CD4-positive, alpha-beta memory T cell (primary cell): ENCODE results near the gene PGLYRP3. TPM values are rescaled to one million over a fixed set of nuclear protein-coding genes. Genes with fewer than 3 reads are reported as not detected.
"Not testable (repeated sequence)": the region's sequence is repeated elsewhere in the genome, so short reads cannot be mapped to it uniquely, and the experiment has no call there.

Source experiments
- CTCF ChIA-PET: fragments of 350-600 bp; sonication (Branson Sonifier 250); formaldehyde crosslinking; loops from one replicate; lab custom pipeline; 2021; ENCODE audit warnings: inconsistent platforms; ENCODE audit not compliant: partially characterized antibody; lab: Charles Lee
- POLR2A ChIA-PET: fragments of 350-600 bp; sonication (Branson Sonifier 250); formaldehyde crosslinking; loops from one replicate; lab custom pipeline; 2021; ENCODE audit not compliant: partially characterized antibody; lab: Charles Lee
- DNase-seq, 5 donors: peaks; one replicate each; pipeline versions ENCODE4 v3.0.0 to v3.0.0-alpha.2; 2020 to 2022; ENCODE audit warnings: mixed read lengths in 1 of 5
- H3K27ac ChIP-seq: one replicate; pipeline ENCODE4 v1.7.0; 2013; ENCODE audit warnings: low read depth, low read length
- H3K27me3 ChIP-seq: 2 replicates; pipeline ENCODE4 v1.7.0; 2013; ENCODE audit warnings: mild to moderate bottlenecking, low read length, moderate library complexity; ENCODE audit not compliant: insufficient read depth
- H3K36me3 ChIP-seq: 2 replicates; pipeline ENCODE4 v1.7.0; 2013; ENCODE audit warnings: mild to moderate bottlenecking, low read length, moderate library complexity; ENCODE audit not compliant: insufficient read depth
- H3K4me1 ChIP-seq: 2 replicates; pipeline ENCODE4 v1.7.0; 2013; ENCODE audit warnings: mild to moderate bottlenecking, low read length, moderate library complexity; ENCODE audit not compliant: insufficient read depth
- H3K4me3 ChIP-seq, 2 donors: one replicate each; pipeline ENCODE4 v1.7.0; 2013; ENCODE audit warnings: low read length in 2 of 2, mild to moderate bottlenecking in 1 of 2
- H3K9me3 ChIP-seq, 2 donors: one replicate each; pipeline ENCODE4 v1.7.0; 2013; ENCODE audit warnings: low read length in 2 of 2, control low read depth in 1 of 2; ENCODE audit not compliant: control insufficient read depth in 1 of 2
- H3K27ac Mint-ChIP-seq, 7 donors: one replicate each; pipeline ENCODE4 v1.8.0; 2020 to 2021; ENCODE audit warnings: mixed read lengths in 7 of 7, mild to moderate bottlenecking in 6 of 7, inconsistent platforms in 3 of 7, moderate library complexity in 3 of 7
- H3K27me3 Mint-ChIP-seq, 2 donors: one replicate each; pipeline ENCODE4 v1.8.0; 2020 to 2021; ENCODE audit warnings: mixed read lengths in 2 of 2
- H3K36me3 Mint-ChIP-seq, 2 donors: one replicate each; pipeline ENCODE4 v1.8.0; 2020 to 2021; ENCODE audit warnings: mixed read lengths in 2 of 2, inconsistent platforms in 1 of 2, mild to moderate bottlenecking in 1 of 2
- H3K4me1 Mint-ChIP-seq, 4 donors: one replicate each; pipeline ENCODE4 v1.8.0; 2020 to 2021; ENCODE audit warnings: mixed read lengths in 4 of 4, mild to moderate bottlenecking in 1 of 4
- H3K4me3 Mint-ChIP-seq, 8 donors: one replicate each; pipeline ENCODE4 v1.8.0; 2020 to 2021; ENCODE audit warnings: mixed read lengths in 8 of 8, mild to moderate bottlenecking in 7 of 8, moderate library complexity in 6 of 8, inconsistent platforms in 3 of 8
- H3K9me3 Mint-ChIP-seq, 8 donors: one replicate each; pipeline ENCODE4 v1.8.0; 2020 to 2021; ENCODE audit warnings: mixed read lengths in 8 of 8, mild to moderate bottlenecking in 5 of 8, inconsistent platforms in 3 of 8, moderate library complexity in 1 of 8
- intact Hi-C: fragments of 100-400 bp; cut with micrococcal nuclease; formaldehyde crosslinking; loops from one replicate; pipeline ENCODE4 v1.15.1; 2023
- polyA plus RNA-seq, 2 donors: library from polyadenylated mRNA; unstranded; fragments of 300-500 nt; fragmentation: Illumina TruSeq; gene quantifications; one replicate each; pipeline ENCODE4 v1.2.3, GENCODE V29; 2021
- total RNA-seq, 2 experiments: library from RNA; stranded (reverse); gene quantifications; one replicate each; pipeline ENCODE4 v1.2.3, GENCODE V29; 2021

Gene PGLYRP3
- total and polyA plus RNA-seq, 4 experiments from 2014 or later, result not detected

DNA sequence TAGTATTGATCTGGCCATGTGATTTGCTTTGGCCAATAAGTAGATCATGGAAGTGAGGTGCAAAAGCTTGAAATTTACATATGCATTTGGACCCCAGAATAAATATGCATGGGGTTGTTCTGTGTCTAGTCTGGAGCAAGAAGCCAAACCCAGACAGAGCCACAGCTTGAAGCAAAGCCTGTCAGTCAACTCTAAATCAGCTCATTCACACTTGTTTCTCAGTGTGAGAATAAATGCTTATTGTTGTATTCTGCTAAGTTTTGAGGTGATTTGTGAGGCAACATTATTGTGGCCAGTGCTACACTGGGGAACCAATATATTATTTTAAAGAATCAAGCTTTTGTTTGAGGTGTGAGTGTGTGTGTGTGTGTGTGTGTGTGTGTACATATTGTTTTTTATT lies 12.2 kb upstream of the PGLYRP3 start:
- Mint-ChIP-seq H3K4me1 (no peaks in the 10 kb centered on the region), H3K4me3 (no peak overlapping the region), H3K9me3 (peaks cover 2 to 68% (median 47%) of the 10 kb centered on the region in 8 donors), H3K27me3 (peaks cover 7 to 15% of the 10 kb centered on the region in 2 donors), H3K27ac (no peak overlapping the region), H3K36me3 (peaks cover 0 to 5% of the 10 kb centered on the region in 2 donors)
- H3K36me3 ChIP-seq, result no peaks in the 10 kb centered on the region
- intact Hi-C loops, result no loop called here
- H3K4me3 ChIP-seq, result no peak overlapping the region
- no peaks in the 10 kb centered on the region for H3K4me1 ChIP-seq
- H3K9me3 ChIP-seq, result peaks cover 0 to 4% of the 10 kb centered on the region in 2 donors
- no peak for DNase-seq
- H3K27me3 ChIP-seq, result no peaks in the 10 kb centered on the region
- POLR2A ChIA-PET, result no interaction called here
- no peak overlapping the region for H3K27ac ChIP-seq
- CTCF ChIA-PET, result interaction anchor here (0.7 kb wide), 1 partner anchor 11 kb away, joined by 3 read pairs; no protein-coding TSS in a partner anchor

DNA sequence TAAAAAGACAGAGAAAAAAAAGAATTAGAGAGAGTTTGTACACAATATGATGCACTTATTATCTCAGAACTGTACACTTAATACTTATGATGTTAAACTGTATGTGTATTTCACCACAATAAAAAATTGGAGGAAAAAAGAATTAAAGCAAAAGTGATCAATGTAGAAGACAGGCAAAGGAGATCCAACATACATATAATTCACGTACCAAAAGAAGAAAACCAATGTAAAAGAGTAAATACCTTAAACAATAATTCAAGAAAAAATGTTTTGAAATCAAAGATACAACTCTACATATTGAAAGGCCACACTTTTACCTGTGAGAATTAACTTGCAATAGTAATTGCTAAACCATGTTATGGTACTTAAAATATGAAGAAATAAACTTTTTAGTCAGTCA lies 9.8 kb upstream of the PGLYRP3 start:
- intact Hi-C loops, result no loop called here
- ChIA-PET POLR2A (no interaction called here), CTCF (no interaction called here)
- no peak overlapping the region for H3K4me3 Mint-ChIP-seq
- peaks cover 5 to 18% of the 10 kb centered on the region in 2 donors for H3K27me3 Mint-ChIP-seq
- DNase-seq, result no peak
- no peak overlapping the region for H3K4me3 ChIP-seq
- peaks cover 0 to 4% of the 10 kb centered on the region in 2 donors for H3K9me3 ChIP-seq
- no peak overlapping the region for H3K27ac ChIP-seq
- no peaks in the 10 kb centered on the region for H3K4me1 ChIP-seq
- no peaks in the 10 kb centered on the region for H3K4me1 Mint-ChIP-seq
- peaks cover 2 to 52% (median 31%) of the 10 kb centered on the region in 8 donors for H3K9me3 Mint-ChIP-seq
- H3K27me3 ChIP-seq, result no peaks in the 10 kb centered on the region
- H3K36me3 Mint-ChIP-seq, result peaks cover 0 to 5% of the 10 kb centered on the region in 2 donors
- no peak overlapping the region for H3K27ac Mint-ChIP-seq
- no peaks in the 10 kb centered on the region for H3K36me3 ChIP-seq

DNA sequence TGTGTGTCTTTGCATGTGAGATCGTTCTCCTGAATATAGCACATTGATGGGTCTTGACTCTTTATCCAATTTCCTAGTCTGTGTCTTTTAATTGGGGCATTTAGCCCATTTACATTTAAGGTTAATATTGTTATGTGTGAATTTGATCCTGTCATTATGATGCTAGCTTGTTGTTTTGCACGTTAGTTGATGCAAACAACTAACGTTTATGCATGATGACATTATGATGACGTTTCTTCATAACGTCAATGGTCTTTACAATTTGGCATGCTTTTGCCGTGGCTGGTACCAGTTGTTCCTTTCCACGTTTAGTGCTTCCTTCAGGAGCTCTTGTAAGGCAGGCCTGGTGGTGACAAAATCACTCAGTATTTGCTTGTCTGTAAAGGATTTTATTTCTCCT lies 5.4 kb upstream of the PGLYRP3 start:
- POLR2A ChIA-PET, H3K4me3 ChIP-seq, CTCF ChIA-PET, H3K27me3 ChIP-seq, H3K27ac Mint-ChIP-seq, intact Hi-C loops, H3K27ac ChIP-seq, H3K36me3 ChIP-seq, H3K36me3 Mint-ChIP-seq, H3K4me1 Mint-ChIP-seq, H3K4me1 ChIP-seq, H3K9me3 ChIP-seq, H3K4me3 Mint-ChIP-seq, DNase-seq: not testable (repeated sequence)
- H3K27me3 Mint-ChIP-seq, result peaks cover 11 to 20% of the 10 kb centered on the region in 2 donors
- H3K9me3 Mint-ChIP-seq, result peaks cover 0 to 28% (median 20%) of the 10 kb centered on the region in 8 donors

DNA sequence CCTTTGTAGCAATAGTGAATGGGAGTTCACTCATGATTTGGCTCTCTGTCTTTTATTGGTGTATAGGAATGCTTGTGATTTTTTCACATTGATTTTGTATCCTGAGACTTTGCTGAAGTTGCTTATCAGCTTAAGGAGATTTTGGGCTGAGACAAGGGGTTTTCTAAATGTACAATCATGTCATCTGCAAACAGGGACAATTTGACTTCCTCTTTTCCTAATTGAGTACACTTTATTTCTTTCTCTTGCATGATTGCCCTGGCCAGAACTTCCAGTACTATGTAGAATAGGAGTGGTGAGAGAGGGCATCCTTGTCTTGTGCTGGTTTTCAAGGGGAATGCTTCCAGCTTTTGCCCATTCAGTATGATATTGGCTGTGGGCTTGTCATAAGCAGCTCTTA lies 3.3 kb upstream of the PGLYRP3 start:
- Mint-ChIP-seq H3K27me3 (peaks cover 9 to 12% of the 10 kb centered on the region in 2 donors), H3K9me3 (peaks cover 0 to 14% (median 3%) of the 10 kb centered on the region in 8 donors)
- DNase-seq, H3K4me3 ChIP-seq, H3K4me3 Mint-ChIP-seq, H3K36me3 Mint-ChIP-seq, POLR2A ChIA-PET, H3K4me1 ChIP-seq, H3K27me3 ChIP-seq, H3K36me3 ChIP-seq, H3K27ac Mint-ChIP-seq, intact Hi-C loops, H3K4me1 Mint-ChIP-seq, CTCF ChIA-PET, H3K27ac ChIP-seq, H3K9me3 ChIP-seq: not testable (repeated sequence)

DNA sequence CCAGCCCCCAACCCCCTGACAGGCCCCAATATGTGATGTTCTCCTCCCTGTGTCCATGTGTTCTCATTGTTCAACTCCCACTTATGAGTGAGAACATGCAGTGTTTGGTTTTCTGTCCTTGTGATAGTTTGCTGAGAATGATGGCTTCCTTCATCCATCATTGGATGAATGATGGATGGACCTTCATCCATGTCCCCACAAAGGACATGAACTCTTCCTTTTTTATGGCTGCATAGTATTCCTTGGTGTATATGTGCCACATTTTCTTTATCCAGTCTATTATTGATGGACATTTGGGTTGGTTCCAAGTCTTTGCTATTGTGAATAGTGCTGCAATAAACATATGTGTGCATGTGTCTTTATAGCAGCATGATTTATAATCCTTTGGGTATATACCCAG lies 1.6 kb upstream of the PGLYRP3 start:
- H3K4me1 Mint-ChIP-seq, H3K36me3 ChIP-seq, H3K4me3 Mint-ChIP-seq, H3K9me3 ChIP-seq, DNase-seq, H3K36me3 Mint-ChIP-seq, H3K27me3 ChIP-seq, H3K27ac ChIP-seq, H3K4me1 ChIP-seq, H3K27ac Mint-ChIP-seq, intact Hi-C loops, H3K9me3 Mint-ChIP-seq, H3K27me3 Mint-ChIP-seq, POLR2A ChIA-PET, H3K4me3 ChIP-seq: not testable (repeated sequence)
- CTCF ChIA-PET, result interaction anchor here (0.6 kb wide), 1 partner anchor 10 kb away, joined by 3 read pairs; no protein-coding TSS in a partner anchor

DNA sequence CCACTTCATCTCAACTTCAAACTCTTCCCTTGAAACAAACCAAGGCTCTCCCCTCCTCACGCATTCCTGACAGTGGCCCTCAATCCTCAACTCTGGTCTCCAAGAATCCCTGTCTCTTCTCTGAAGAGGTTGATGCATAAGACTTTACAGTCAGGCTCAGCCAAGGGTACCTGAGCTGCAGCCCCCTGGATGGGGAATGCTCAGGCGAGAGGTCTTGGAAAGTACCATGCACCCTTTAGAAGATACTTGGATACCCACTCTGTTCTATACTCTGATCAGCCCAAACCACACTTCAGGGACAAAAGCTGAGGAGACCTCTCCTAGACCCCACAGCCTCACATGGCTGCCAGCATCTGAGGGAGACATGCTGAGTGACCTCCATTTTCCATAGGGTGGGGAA lies 536 bp upstream of the PGLYRP3 start:
- POLR2A ChIA-PET, result no interaction called here
- Mint-ChIP-seq H3K4me3 (no peak overlapping the region), H3K27me3 (peaks cover 6 to 9% of the 10 kb centered on the region in 2 donors), H3K4me1 (no peaks in the 10 kb centered on the region), H3K36me3 (no peaks in the 10 kb centered on the region), H3K9me3 (peaks cover 0 to 9% (median under 1%) of the 10 kb centered on the region in 8 donors), H3K27ac (no peak overlapping the region)
- Histone ChIP-seq H3K27me3 (no peaks in the 10 kb centered on the region), H3K36me3 (no peaks in the 10 kb centered on the region), H3K4me1 (no peaks in the 10 kb centered on the region), H3K27ac (no peak overlapping the region), H3K4me3 (no peak overlapping the region), H3K9me3 (no peaks in the 10 kb centered on the region)
- CTCF ChIA-PET, result no interaction called here
- no peak for DNase-seq
- intact Hi-C loops, result no loop called here

DNA sequence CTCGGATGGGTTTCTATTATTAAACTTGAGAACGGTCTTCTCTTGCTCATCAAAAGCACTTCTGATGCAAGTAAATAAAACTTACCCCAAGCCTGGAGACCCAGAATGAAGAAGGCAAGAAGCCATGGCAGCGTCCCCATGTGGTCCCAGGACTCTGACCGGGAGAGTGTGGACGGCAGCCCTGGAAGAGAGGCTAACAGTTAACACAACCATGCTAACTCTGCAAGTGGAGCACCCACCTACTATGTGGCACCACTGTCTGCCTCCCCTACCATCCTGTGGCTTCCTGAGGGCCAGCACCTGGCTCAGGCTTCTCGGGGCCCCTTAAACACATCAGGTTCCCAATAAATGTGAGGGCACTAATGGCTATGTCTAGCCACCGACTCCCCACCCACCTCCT lies 2.2 kb downstream of the PGLYRP3 start:
- no peak overlapping the region for H3K27ac Mint-ChIP-seq
- Histone ChIP-seq H3K36me3 (no peaks in the 10 kb centered on the region), H3K4me1 (no peaks in the 10 kb centered on the region), H3K27ac (no peak overlapping the region), H3K27me3 (no peaks in the 10 kb centered on the region), H3K9me3 (no peaks in the 10 kb centered on the region), H3K4me3 (no peak overlapping the region)
- CTCF ChIA-PET, result no interaction called here
- no peaks in the 10 kb centered on the region for H3K4me1 Mint-ChIP-seq
- H3K27me3 Mint-ChIP-seq, result peaks cover 7 to 9% of the 10 kb centered on the region in 2 donors
- DNase-seq, result no peak
- peaks cover 0 to 5% (median under 1%) of the 10 kb centered on the region in 8 donors for H3K9me3 Mint-ChIP-seq
- H3K36me3 Mint-ChIP-seq, result no peaks in the 10 kb centered on the region
- intact Hi-C loops, result no loop called here
- POLR2A ChIA-PET, result no interaction called here
- H3K4me3 Mint-ChIP-seq, result no peak overlapping the region

DNA sequence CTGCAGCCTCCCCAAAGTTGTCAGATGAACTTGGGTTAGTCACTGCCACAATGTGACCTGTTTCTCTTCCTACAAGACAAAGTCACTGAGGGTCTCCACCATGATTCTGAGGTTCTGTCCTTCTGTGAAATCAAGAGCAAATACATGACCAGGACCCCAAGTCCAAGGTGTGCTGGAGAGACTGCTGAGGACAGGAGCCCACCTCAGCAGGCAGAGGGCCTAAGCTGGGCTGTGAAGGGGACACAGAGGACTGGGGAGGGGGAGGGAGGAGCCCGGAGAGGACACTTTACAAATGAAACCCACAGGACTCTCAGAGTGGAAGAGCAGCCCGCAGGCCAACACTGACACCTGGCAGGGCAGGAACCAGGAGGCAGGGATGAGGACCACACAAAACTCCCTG lies 3.3 kb downstream of the PGLYRP3 start:
- Histone ChIP-seq H3K4me1 (no peaks in the 10 kb centered on the region), H3K27ac (no peak overlapping the region), H3K27me3 (no peaks in the 10 kb centered on the region), H3K4me3 (no peak overlapping the region), H3K9me3 (no peaks in the 10 kb centered on the region), H3K36me3 (no peaks in the 10 kb centered on the region)
- H3K4me1 Mint-ChIP-seq, result no peaks in the 10 kb centered on the region
- H3K27me3 Mint-ChIP-seq, result peaks cover 5 to 7% of the 10 kb centered on the region in 2 donors
- no peaks in the 10 kb centered on the region for H3K36me3 Mint-ChIP-seq
- no peak for DNase-seq
- no peak overlapping the region for H3K27ac Mint-ChIP-seq
- CTCF ChIA-PET, result no interaction called here
- intact Hi-C loops, result no loop called here
- H3K9me3 Mint-ChIP-seq, result peaks cover 0 to 4% (median 0%) of the 10 kb centered on the region in 8 donors
- no peak overlapping the region for H3K4me3 Mint-ChIP-seq
- POLR2A ChIA-PET, result no interaction called here
